GM23248 (cell line): ENCODE measurements around the gene ZNF283. TPM values are rescaled to one million over a fixed set of nuclear protein-coding genes. Genes with fewer than 3 reads are reported as not detected.
A peak's percentile ranks its signal among the peaks of the same experiment; 100 is the strongest.

ENCODE experiments used
- DNase-seq: peaks from one replicate; pipeline ENCODE4 v3.0.0-alpha.2; 2015
- H2AFZ ChIP-seq: fragments of 200-600 bp; sonication (generic); 2 replicates; pipeline ENCODE4 v1.6.1; 2016; ENCODE audit warnings: antibody characterized with exemption
- H3F3A ChIP-seq: fragments of 200-600 bp; sonication (generic); 2 replicates; pipeline ENCODE4 v1.6.1; 2016; ENCODE audit warnings: mild to moderate bottlenecking, antibody characterized with exemption, mixed run types; ENCODE audit not compliant: insufficient read depth
- H3K27ac ChIP-seq: fragments of 200-600 bp; sonication (generic); 2 replicates; pipeline ENCODE4 v1.5.1; 2016; ENCODE audit warnings: mild to moderate bottlenecking
- H3K27me3 ChIP-seq: fragments of 200-600 bp; sonication (generic); replicated peaks from 2 replicates; pipeline ENCODE4 v1.6.1; 2016; ENCODE audit warnings: mild to moderate bottlenecking; ENCODE audit not compliant: insufficient read depth
- H3K36me3 ChIP-seq: fragments of 200-600 bp; sonication (generic); 2 replicates; pipeline ENCODE4 v1.6.1; 2016; ENCODE audit warnings: low read depth, mild to moderate bottlenecking
- H3K4me1 ChIP-seq: fragments of 200-600 bp; sonication (generic); 2 replicates; pipeline ENCODE4 v1.6.1; 2016; ENCODE audit warnings: mild to moderate bottlenecking; ENCODE audit not compliant: insufficient read depth
- H3K4me2 ChIP-seq: fragments of 200-600 bp; sonication (generic); one replicate; pipeline ENCODE4 v1.6.1; 2016; ENCODE audit warnings: mild to moderate bottlenecking; ENCODE audit not compliant: unreplicated experiment
- H3K4me3 ChIP-seq: fragments of 200-600 bp; sonication (generic); 2 replicates; pipeline ENCODE4 v1.5.1; 2016; ENCODE audit warnings: mild to moderate bottlenecking
- H3K79me2 ChIP-seq: fragments of 200-600 bp; sonication (generic); 2 replicates; pipeline ENCODE4 v1.6.1; 2016; ENCODE audit warnings: mild to moderate bottlenecking; ENCODE audit not compliant: insufficient read depth
- H3K9ac ChIP-seq: fragments of 200-600 bp; sonication (generic); 2 replicates; pipeline ENCODE4 v1.6.1; 2016; ENCODE audit warnings: mild to moderate bottlenecking
- H3K9me2 ChIP-seq: fragments of 200-600 bp; sonication (generic); 2 replicates; pipeline ENCODE4 v1.6.1; 2016; ENCODE audit warnings: mixed run types, mild to moderate bottlenecking, moderate library complexity; ENCODE audit not compliant: insufficient read depth
- H3K9me3 ChIP-seq: fragments of 200-600 bp; sonication (generic); one replicate; pipeline ENCODE4 v1.6.1; 2017; ENCODE audit warnings: low read depth
- H4K20me1 ChIP-seq: fragments of 200-600 bp; sonication (generic); 2 replicates; pipeline ENCODE4 v1.6.0; 2016; ENCODE audit not compliant: insufficient read depth
- EZH2 ChIP-seq: fragments of 200-600 bp; sonication (generic); IDR thresholded peaks from 2 replicates; pipeline ENCODE4 v1.6.1; 2018; ENCODE audit warnings: antibody characterized with exemption, mild to moderate bottlenecking; ENCODE audit not compliant: insufficient read depth, poor library complexity, severe bottlenecking
- EZH2phosphoT487 ChIP-seq: fragments of 200-600 bp; sonication (generic); IDR thresholded peaks from 2 replicates; pipeline ENCODE4 v1.6.1; 2018; ENCODE audit warnings: antibody characterized with exemption, moderate library complexity, mild to moderate bottlenecking, low read depth; ENCODE audit not compliant: insufficient read depth
- WGBS, 2 experiments: methylation state at CpG; one replicate each; pipeline ENCODE4 v1.1.6; 2015 to 2017; ENCODE audit warnings: low lambda C conversion rate in 2 of 2, low coverage in 1 of 2; ENCODE audit errors: missing lambda C conversion rate in 2 of 2; 5-methylcytosine and 5-hydroxymethylcytosine counted together
- in situ Hi-C: fragments of 300-500 bp; cut with MboI; formaldehyde crosslinking; loops from 2 replicates; pipeline ENCODE4 v1.15.0; 2020
- polyA plus RNA-seq: library from polyadenylated mRNA; unstranded; fragments of >200 nt; fragmentation: Nextera tagmentation; extraction: Ambion mirVana; gene quantifications from 2 replicates; pipeline ENCODE4 v1.2.1, GENCODE V29; 2016
- total RNA-seq: library from RNA; depleted of rRNA; stranded (reverse); fragments of >200 nt; shearing (Covaris generic); gene quantifications from 2 replicates; pipeline ENCODE4 v1.2.3, GENCODE V29; 2014; rRNA removed

Gene ZNF283
- total RNA-seq: 12.1 and 14.2 TPM in 2 replicates
- 4.6 and 5.4 TPM in 2 replicates for polyA plus RNA-seq

- Histone ChIP-seq H3K79me2 (peaks cover 26% of the 10 kb centered on the region), H3K9me3 (no peaks in the 10 kb centered on the region), H2AFZ (peak within 1 kb of the TSS; percentile 93), H4K20me1 (no peaks in the 10 kb centered on the region), H3K9me2 (no peaks in the 10 kb centered on the region), H3K27me3 (no peaks in the 10 kb centered on the region), H3K27ac (peak within 1 kb of the TSS; percentile 72), H3K4me2 (peak within 1 kb of the TSS; percentile 89), H3K4me3 (peak within 1 kb of the TSS; percentile 80), H3K36me3 (peaks cover 25% of the 10 kb centered on the region), H3K4me1 (0 out of 2 replicates have a peak, but pooled peaks cover 7% of the 10 kb centered on the region), H3F3A (no peaks in the 10 kb centered on the region), H3K9ac (peak within 1 kb of the TSS; percentile 83)
- DNase-seq: peak; percentile 96
- WGBS, 2 experiments: 13 to 15% methylated on average over 35 to 46 of the region's 46 CpGs
- in situ Hi-C loops: no loop called here
- TF ChIP-seq EZH2phosphoT487 (no peak), EZH2 (no peak)
Measured at GRCh38 chr19:43826787-43827754, at the start of gene ZNF283. TSS of gene ZNF283 (plus strand) at chr19:43827321. CDS start at chr19:43833505, 6,184 bp downstream.

DNA sequence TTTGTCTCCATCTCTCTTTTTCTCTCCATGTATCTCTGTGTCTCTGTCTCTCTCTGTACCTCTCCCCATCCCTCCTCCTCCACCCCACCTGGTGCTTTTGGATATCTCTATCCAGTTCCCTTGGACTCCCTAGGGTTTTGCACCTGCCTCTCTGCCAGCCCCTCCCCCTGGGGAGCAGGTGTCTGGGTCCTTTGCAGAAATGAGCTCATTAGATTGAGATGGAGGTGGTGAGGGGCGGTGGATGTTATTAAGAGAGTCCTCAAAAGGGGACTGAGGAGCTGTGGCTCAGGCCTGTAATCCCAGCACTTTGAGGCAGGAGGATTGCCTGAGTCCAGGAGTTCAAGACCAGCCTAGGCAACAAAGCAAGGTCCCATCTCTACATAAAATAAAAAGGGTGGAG lies 48.5 kb upstream of the ZNF283 start:
- in situ Hi-C loops: no loop called here
- Histone ChIP-seq H3K9ac (no peak overlapping the region), H4K20me1 (no peaks in the 10 kb centered on the region), H3K9me3 (no peaks in the 10 kb centered on the region), H3K27ac (no peak overlapping the region), H3K4me3 (no peak overlapping the region), H3K36me3 (no peaks in the 10 kb centered on the region), H3F3A (no peaks in the 10 kb centered on the region), H3K9me2 (no peaks in the 10 kb centered on the region), H3K79me2 (no peaks in the 10 kb centered on the region; the same call in 1 of the 2 replicates), H3K4me1 (peaks cover 26% of the 10 kb centered on the region), H3K4me2 (no peak overlapping the region), H2AFZ (no peak overlapping the region), H3K27me3 (no peaks in the 10 kb centered on the region)
- TF ChIP-seq EZH2phosphoT487: no peak
- no peak for TF ChIP-seq EZH2
- 75 to 82% methylated on average over 1 of the region's 1 CpG for WGBS, 2 experiments
- DNase-seq: no peak

- Histone ChIP-seq H3F3A (no peaks in the 10 kb centered on the region; the same call in 1 of the 2 replicates), H2AFZ (no peak overlapping the region), H3K4me3 (0 out of 2 replicates have a peak overlapping the region, but pooled peaks have one; percentile 65), H3K9ac (peak overlapping the region; percentile 72; the same call in 1 of the 2 replicates), H3K4me2 (peak overlapping the region; percentile 69), H3K4me1 (peaks cover 32% of the 10 kb centered on the region), H3K79me2 (no peaks in the 10 kb centered on the region; the same call in 1 of the 2 replicates), H3K27ac (no peak overlapping the region), H4K20me1 (no peaks in the 10 kb centered on the region), H3K9me2 (no peaks in the 10 kb centered on the region), H3K27me3 (no peaks in the 10 kb centered on the region), H3K36me3 (no peaks in the 10 kb centered on the region), H3K9me3 (no peaks in the 10 kb centered on the region)
- in situ Hi-C loops: no loop called here
- no peak for DNase-seq
- WGBS, 2 experiments: 76 to 79% methylated on average over 16 of the region's 16 CpGs
- no peak for TF ChIP-seq EZH2phosphoT487
- TF ChIP-seq EZH2: no peak
Measured at GRCh38 chr19:43779147-43779819, 47.8 kb upstream of the ZNF283 start.

- Histone ChIP-seq H3K4me2 (peak overlapping the region; percentile 69), H3K9ac (peak overlapping the region; percentile 72), H3K36me3 (no peaks in the 10 kb centered on the region), H2AFZ (no peak overlapping the region), H3K9me3 (no peaks in the 10 kb centered on the region), H3F3A (no peaks in the 10 kb centered on the region; the same call in 1 of the 2 replicates), H3K4me1 (peaks cover 37% of the 10 kb centered on the region), H3K27me3 (no peaks in the 10 kb centered on the region), H3K9me2 (no peaks in the 10 kb centered on the region), H3K27ac (no peak overlapping the region), H3K79me2 (no peaks in the 10 kb centered on the region; the same call in 1 of the 2 replicates), H3K4me3 (peak overlapping the region; percentile 65), H4K20me1 (no peaks in the 10 kb centered on the region)
- TF ChIP-seq EZH2 (no peak), EZH2phosphoT487 (no peak)
- in situ Hi-C loops: no loop called here
- DNase-seq: no peak
- 48 to 53% methylated on average over 3 of the region's 3 CpGs for WGBS, 2 experiments
Measured at GRCh38 chr19:43779820-43780219, 47.3 kb upstream of the ZNF283 start.
